Brain pericyte (primary cell): Measurements from ENCODE around the gene TAF6.
A peak's percentile ranks its signal among the peaks of the same experiment; 100 is the strongest.

Source experiments
- DNase-seq: peaks from one replicate; pipeline ENCODE4 v3.0.0-alpha.2; 2012; ENCODE audit warnings: low read depth, low spot score

Gene TAF6

DNA sequence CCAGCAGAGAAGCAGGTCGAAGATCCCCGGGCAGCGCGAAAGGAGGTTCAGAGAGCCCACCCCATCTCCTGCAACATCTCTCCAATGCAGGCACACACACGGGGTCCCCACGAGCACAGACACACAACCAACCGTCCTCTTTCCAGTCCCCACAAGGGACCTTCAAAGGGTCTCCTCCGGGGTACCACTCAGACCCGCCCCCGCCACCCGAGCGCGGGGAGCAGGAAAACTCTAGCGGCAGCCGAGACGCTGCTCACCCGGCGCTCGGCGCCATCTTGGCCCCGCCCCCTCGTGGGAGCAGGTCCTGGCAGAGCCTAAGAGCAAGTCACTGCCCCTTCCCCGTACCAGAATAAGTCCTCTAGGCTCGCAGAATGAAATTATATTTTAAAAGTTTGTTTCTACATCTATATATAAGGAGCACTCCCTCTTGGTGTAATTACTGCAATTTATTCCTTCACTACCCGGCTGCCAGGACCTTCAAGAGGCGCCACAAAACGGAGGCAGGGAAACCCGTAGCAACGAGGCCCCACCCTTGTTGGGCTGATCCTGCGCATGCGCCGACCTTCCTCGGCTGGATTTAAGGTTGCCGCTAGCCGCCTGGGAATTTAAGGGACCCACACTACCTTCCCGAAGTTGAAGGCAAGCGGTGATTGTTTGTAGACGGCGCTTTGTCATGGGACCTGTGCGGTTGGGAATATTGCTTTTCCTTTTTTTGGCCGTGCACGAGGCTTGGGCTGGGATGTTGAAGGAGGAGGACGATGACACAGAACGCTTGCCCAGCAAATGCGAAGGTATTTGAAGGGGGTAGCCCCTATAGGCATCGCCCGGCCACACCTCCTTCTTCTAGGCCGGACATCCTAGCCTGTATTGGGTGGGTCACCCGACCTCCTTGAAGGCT, at the start of gene TAF6, which contains the start of gene CNPY4:
Gene TAF6, minus strand, starts transcription at position 287 of the 898 bp plus-strand sequence. CDS start 5,149 bp downstream, outside the sequence.
Gene CNPY4, plus strand, starts transcription at position 563 of the 898 bp plus-strand sequence. Its CDS starts 111 bp downstream, at position 674.
- DNase-seq = peak; percentile 87

DNA sequence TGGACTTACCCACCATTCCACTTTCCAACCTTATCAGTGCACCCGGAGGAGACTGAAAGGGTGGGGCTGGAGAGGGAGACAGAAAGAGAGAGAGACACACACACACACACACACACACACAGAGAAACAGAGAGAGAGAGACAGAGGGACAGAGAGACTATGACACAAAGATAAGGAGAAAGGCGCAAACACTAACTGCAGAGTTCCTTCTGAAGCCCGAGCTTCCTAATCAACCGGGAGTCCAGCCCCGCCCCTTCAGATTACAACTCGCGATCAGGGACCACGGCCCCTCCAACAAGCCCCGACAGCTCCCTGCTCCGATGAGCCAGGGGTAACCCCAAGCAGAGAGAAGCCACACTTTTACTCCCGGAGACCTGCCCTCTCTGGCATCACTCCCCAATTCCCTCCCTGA, 48.8 kb upstream of the TAF6 start:
- no peak for DNase-seq

DNA sequence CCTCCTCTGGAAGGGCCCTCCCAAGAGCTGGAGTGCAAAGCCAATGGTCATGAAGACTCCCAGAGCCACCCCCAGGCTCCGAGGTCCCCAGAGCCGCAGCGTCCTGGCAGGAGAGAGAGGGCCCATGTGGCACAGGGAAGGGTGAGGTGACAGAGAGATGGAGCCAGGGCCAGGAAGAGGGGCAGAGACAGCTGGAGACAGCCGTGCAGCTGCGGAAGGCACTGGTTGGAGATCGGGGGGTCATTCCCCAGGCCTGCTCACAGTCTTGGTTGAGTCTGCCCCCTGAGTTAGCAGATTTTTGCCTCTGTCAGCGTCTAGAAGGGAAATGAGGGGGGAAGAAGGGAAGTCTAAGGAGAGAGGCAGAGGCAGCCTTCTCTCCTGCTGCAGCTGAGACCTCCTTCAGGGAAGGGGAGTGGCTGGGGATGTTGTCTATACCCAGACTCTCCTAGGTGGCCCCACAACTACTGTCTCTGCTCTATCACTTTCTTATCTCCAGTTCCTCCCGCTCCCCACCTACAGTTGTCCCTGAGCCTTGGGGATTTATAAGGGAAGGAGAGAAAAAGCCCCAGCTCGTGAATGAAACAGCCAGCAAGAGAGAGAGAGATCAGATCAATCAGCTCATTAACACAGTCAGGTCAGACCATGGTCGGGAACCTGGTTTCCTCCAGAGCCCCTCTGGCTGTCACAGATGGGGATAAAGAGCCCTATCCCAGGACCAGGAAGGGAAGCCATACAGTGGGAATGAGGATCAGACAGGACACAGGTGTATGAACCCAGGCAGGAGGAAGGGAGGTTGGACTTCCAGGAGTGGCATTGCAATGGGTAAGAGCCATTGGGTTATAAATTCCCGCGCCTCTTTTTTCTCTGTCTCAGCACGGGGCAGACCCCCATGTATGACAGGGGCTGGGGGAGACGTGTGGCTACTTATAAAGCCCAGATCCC, 48.1 kb upstream of the TAF6 start:
- no peak for DNase-seq

DNA sequence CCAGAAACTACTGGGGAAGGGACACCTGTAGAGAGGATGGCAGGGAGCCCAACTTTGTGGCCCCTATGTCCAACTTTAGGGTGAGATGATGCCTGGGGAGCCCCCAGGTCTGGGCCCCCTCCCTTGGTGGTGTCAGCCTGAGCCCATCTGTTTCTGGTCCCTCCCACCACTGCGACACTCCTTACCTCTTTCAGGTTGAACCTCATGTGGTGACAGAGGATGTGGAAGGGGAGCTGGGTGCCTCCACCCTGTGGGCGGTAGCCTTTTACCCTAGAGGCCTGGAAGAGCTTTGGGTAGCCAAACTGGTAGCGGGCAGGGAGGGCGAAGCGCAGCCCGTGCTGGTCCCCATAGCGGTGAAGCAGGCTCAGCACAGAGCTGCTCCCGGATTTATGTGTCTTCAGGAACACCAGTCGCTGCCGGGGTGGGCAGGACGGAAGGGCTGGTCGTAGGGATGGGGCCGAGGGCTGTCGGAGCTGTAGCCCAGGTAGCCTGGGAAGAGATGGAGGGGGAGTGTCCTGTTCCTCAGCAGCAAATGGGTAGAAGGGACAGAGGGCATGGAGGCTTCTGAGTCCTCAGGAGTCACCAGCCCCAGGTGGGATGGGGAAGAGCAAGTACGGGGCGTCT, 47.3 kb upstream of the TAF6 start:
- DNase-seq = no peak

DNA sequence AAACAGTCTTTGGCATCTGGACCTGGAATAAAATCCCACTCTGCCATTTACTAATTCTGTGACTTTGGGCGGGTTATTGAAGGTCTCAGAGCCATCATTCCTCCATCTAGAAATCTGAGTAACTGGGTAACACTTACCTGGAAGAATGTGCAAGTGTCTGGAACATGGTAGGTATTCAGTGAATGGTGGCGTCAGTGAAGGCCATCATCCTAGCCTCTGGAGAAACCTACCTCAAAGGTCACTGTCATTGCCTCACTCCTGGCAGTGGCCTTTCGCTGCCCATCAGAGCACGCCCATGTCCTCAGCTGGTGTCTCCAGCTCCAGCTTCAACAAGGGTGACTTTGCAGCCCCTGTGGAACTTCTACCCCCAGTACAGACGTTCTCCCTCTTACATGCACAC, 44.7 kb upstream of the TAF6 start:
- no peak for DNase-seq

DNA sequence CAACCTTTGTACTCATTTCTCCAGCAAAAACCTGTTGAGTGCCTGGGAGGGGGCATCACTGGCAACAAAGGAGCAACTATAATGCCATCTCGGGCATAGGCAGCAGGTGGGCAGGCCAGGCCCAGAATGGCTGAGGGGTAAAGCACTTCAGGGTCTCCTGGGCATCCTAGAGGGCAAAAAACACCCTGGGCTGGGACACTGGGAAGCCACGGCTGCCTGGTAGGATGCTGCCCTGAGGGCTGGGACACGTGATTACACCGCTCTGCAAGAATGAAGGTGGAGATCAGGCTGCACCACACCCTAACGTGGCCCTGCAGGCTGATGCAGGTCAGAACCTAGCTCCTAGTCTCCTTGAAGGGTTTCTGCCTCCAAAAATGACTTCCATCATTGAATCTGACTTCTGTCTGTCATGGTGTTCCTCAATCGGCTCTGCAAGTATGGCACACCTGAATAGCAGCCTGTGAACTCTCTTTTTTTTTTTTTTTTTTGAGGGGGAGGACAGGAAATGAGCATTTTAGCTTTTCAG, 43.9 kb upstream of the TAF6 start:
- DNase-seq = no peak

DNA sequence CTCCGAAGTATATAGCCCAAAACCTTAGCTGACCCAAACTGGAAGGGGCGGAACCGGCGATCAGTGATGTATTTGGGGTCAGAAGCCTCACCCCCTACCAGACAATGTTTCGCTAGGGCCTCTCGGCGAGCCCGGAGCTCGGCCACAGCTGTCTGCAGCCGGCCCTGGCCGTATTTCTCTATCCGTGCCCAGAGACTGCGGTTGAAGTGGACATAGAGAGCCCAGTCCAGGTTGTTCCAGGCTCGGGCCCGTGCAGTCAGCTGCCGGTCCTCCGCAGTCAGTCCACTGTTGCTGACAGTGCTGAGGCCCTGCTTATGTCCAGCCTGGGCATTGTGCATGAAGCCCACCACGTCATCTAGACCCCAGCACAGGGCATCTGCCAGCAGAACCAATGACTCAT, 40.9 kb upstream of the TAF6 start:
- no peak for DNase-seq

DNA sequence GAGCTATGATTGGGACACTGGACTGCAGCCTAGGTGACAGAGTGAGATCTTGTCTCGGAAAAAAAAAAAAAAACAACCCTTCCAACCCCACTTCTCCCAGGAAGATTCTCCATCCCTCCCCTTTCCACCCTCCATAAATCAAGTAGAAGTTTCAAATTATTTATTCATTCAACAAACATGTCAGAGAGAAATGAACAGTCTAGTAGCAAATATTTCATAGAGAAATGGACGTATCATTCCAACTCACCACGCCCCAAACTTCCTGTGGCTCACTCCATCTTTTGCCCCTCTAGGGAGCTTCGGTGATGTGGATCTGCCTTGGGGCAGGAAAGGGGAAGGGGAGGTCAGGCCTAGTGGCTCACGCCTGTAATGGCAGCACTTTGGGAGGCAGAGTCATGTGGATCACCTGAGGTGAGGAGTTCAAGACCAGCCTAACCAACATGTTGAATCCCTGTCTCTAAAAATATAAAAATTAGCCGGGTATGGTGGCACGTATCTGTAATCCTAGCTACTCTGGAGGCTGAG, 40.0 kb upstream of the TAF6 start:
- DNase-seq = no peak

DNA sequence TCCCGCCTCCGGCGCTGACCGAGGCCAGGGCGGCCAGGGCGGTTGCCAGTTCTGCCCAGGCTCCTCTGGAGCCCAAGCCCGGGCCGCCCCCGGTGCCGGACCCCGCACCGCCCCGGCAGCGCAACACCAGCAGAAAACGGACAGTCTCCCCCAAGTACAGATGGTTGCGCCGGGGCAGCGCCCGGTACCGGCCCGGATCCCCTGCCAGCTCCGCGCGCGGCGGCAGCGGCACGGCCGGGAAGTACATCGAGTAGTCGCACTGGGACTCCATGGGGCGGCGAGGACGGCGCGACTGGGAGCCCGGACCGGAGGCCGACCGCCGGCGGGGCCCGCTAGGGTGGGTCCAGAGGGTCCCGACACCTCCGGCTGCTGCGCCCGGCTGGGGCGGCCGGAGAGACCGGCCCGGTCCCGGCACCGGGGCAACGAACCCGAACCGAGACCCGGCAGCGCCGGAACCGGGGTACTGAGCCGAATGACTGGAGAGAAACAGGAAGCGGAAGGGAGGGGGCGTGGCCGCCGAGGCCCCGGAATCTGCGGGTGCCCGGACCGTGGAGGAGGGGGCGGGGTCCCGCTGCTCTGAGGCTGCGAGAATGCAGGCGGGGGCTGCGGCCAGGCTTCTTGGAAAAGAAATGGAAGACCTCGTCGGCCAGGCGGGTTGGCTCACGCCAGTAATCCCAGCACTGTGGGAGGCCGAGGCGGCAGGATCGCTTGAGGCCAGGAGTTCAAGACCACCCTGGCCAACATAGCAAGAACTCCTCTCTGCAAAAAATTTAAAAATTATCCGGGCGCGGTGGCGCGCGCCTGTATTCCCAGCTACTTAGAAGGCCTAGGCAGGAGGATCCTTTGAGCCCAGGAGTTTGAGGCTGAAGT, 39.3 kb upstream of the TAF6 start, which contains the start of gene TRAPPC14:
Gene TRAPPC14, minus strand, starts transcription at position 495 of the 870 bp plus-strand sequence. Its CDS starts 224 bp downstream, at position 271.
- peak; percentile 47 for DNase-seq

DNA sequence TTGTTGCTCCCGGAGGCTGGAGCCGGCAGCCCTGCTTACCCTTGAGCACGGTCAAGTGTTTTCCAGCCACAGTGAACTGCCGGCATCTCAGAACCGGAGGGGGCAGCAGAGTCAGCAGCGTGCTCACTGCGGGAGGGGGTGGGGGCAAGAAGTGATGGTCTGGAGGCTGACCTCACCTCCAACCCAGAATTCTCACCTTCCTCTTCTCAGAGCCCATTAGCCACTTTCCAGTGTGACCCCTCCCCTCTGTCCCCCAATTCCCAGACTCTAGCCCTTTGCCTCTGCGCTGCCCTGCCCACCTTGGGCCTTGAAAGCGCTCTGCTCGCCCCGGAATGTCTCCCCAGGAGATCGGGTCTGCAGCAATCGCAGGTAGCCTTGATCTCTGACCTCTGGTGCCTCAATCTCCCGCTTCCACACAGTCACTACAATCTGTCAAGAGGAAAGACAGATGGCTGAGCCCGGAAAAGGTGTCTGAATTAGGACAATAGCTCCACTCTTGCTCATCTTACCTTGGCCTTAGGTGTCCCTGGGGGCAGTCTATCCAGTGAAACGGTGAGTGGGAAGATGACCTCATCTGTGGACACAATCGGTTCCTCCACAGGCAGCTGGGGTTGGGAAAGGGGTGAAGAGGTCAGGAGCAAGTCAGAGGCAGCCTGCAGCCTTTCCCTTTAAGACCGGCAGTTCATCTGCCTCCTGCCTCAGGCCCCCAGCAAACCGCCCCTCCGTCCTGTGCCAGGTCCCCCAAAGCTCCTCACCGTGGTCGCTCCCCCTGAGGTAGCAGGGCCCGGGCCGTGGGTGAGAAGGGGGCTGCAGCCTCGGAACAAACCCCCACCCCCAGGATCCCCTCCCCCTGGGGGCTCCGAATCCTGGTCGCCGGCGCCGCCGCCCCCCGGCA, 38.4 kb upstream of the TAF6 start:
- no peak for DNase-seq

DNA sequence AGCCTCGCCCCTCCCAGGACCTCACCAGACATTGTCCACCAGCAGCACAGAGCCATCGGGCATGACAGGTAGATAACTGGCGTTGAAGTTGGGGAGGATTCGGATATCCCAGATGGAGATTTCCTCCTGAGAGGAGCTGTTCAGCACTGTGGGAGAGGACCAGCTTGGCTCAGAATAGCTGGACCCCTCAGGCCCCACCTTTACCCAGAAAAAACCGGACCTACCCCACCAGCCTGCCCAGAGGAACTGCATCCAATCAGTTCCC, 37.8 kb upstream of the TAF6 start:
- DNase-seq = no peak

DNA sequence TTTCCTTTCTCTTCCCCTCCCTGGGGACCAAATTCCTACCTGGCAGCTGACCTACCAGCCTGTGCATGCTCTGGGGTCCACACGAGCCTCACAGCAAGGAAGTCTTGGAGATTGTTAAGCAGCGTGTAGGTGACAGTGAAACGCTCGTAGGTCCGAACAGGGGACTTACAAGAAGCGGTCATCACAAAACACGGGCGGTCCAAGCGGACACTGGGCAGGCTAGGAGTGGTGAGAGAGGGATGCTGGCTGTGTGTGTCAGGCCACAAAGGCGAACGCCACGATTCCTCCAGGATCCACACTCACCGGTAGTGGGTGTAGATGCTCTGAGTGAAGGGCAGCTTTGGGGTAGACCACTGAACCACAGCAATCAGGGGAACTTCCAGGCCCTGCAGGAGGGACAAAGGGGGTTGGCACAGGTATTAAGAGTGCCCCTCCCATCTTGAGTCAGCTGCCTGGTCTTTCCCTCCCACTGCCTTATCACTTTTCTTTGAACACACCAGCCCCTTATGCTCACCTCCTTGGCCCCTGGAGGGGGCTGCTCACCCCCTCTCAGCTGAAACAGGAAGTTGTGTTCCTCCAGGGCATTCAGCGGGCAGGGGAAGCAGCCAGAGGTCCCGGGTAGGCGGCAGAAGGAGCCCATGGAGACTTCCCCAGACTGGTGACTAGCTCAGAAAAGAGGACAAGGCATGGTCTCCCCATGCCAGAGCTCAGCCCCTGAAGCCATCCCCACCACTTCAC, 37.3 kb upstream of the TAF6 start:
- DNase-seq = no peak

DNA sequence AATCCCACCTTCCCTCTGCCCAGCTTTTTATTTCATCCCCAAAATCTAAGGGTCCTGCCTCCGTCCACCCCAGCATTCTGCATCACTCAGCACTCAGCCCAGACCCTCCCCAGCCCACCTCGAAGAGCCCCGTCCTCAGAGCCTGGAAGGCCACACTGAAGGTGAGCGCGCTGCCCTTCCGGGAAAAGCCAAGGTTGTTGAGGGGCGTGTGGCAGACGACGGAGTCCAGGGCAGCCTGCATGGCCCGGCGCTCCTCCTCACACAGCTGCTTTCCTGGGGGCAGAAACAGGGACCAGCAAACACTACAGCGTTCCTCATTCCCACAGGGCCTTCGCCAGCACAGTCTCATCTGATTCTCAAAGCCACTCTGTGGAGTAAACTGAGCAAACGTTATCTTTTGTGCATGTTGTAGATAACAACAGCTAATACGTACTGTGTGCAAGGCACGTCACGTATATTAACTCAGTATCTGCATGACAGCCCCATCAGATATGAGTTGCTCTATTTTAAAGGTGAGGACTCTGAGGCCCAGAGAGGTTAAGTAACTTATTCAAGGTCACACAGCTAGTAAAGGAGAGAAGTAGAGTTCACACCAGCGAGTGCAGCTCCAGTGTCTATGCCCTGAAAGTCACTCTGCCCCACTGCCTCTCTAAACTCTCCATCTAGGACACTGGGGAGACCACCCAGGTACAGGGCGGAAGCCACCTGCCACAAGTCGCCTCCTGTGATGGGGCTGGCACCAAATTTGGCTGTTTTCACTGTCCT, 36.6 kb upstream of the TAF6 start:
- DNase-seq = no peak

DNA sequence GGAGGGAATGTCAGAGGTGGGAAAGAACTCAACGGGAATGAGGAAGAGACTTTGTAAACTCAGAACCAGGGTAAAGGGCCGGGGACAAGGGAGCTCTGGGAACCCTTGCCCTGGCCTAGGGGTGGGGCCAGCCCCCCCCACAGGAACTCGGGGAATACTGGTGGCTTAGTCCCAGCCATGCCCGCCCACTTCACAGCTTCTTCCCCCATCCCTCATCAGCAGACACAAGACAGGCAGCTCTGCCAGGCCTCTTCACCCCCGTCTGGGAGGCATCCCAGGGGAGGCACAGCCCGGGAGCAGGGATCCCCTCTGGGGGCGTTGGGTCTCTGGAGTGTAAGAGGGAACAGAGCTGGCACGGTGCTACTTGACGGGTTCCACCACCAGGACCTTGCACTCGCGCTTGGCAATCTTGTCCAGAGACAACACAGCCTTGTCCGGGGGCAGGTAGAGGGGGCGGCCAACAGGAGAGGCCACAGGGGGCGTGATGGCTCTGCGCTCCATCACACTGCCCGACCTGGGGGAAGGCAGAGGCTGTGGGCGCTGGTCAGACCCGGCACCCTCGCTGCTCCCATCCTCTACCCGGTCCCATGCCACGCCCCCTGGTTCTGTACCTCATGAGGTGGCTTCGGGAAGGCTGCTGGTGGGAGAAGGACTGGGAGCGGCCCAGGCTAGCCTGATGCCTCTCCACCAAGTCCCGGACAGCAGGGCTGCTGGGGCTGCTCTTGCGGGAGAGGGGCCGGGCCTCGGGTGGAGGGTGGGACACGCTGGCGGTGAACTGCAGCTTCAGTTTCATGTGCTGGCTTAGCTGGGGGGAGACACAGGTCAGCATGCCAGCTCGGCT, 35.7 kb upstream of the TAF6 start:
- DNase-seq = no peak

DNA sequence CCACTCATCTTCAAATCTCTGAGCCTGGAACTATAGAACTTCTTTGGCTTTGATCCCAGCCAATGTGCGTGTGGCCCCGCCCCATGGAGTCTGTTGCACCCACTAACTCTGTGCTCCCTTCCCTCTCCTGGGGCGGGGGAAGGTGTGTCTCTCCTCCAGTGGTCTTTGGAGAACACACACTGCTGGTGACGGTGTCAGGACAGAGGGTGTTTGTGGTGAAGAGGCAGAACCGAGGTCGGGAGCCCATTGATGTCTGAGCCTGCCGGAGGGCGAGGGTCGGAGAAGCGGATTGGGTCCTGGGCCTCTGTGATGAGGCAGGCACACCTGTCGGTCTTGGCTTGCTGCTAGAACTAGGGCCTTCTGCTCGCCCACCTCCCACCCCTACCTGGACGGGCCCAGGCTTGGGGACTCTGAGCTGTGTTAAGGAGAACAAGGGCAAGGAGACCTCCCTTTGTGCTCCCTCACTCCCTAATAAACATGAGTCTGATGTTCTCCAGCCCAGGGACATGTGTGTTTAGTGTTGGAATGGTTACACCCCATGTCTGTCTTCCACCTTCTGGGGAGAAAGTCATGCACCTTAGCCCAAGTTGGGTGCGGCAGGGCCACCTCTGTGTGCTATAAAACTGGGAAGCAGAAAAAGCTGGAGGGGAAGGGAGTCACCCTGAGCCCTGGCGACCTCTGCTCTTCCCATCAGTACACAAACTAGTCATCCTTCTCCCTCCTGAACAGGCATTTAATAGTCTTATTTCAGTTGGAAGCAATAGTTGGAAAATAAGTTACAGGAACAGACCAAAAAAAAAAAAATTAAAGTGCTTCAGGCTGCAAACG, 34.8 kb upstream of the TAF6 start:
- DNase-seq = no peak
